Panc1 (cell line): ENCODE results near the gene CFL2. TPM values are rescaled to one million over a fixed set of nuclear protein-coding genes. Genes with fewer than 3 reads are reported as not detected.

ENCODE experiments used
- ATAC-seq: fragments of 200-7000 bp; cut with Tn5 transposase; 2 replicates; pipeline ENCODE4 v1.9.1; 2020; ENCODE audit warnings: mild to moderate bottlenecking, moderate library complexity
- BruUV-seq: library from RNA; stranded (reverse); fragments of 400-500 nt; replicated peaks from 2 replicates; lab custom pipeline; 2021; lab: Mats Ljungman, UMichigan
- CTCF ChIA-PET: fragments of 300-600 bp; sonication (Branson Sonifier 250); formaldehyde crosslinking; loops from one replicate; lab custom pipeline; 2022; ENCODE audit warnings: antibody characterized with exemption; lab: Charles Lee
- POLR2A ChIA-PET: fragments of 300-600 bp; sonication (Branson Sonifier 250); formaldehyde crosslinking; loops from one replicate; lab custom pipeline; 2022; ENCODE audit warnings: antibody characterized with exemption; lab: Charles Lee
- DNase-seq: peaks from one replicate; pipeline ENCODE4 v3.0.0-alpha.2; 2010; ENCODE audit warnings: low read depth, low spot score
- H3K27ac ChIP-seq: 2 replicates; pipeline ENCODE4 v1.5.1; 2011; ENCODE audit warnings: mild to moderate bottlenecking, low read length, inconsistent platforms
- H3K27me3 ChIP-seq: fragments of 200-500 bp; sonication (Bioruptor generic); 2 replicates; pipeline ENCODE4 v1.6.0; 2014; ENCODE audit warnings: low read length, inconsistent platforms; ENCODE audit not compliant: control insufficient read depth, insufficient read depth
- H3K36me3 ChIP-seq: fragments of 200-500 bp; sonication (Bioruptor generic); 2 replicates; pipeline ENCODE4 v1.5.1; 2014; ENCODE audit warnings: inconsistent platforms, mild to moderate bottlenecking, low read length, moderate library complexity; ENCODE audit not compliant: control insufficient read depth, insufficient read depth
- H3K4me1 ChIP-seq: 2 replicates; pipeline ENCODE4 v1.5.1; 2011; ENCODE audit warnings: inconsistent platforms, mild to moderate bottlenecking, low read length, moderate library complexity; ENCODE audit not compliant: control insufficient read depth, insufficient read depth
- H3K4me3 ChIP-seq, 2 experiments: 2 replicates each; pipeline ENCODE4 v1.5.1; 2011 to 2012; ENCODE audit warnings: low read depth in 2 of 2, low read length in 2 of 2, mild to moderate bottlenecking in 2 of 2, inconsistent platforms in 1 of 2, moderate library complexity in 1 of 2
- H3K9me3 ChIP-seq: fragments of 200-500 bp; sonication (Bioruptor generic); 2 replicates; pipeline ENCODE4 v1.5.1; 2014; ENCODE audit warnings: low read depth, mild to moderate bottlenecking, inconsistent platforms, low read length, moderate library complexity; ENCODE audit not compliant: control insufficient read depth, insufficient read depth
- CTCF ChIP-seq: fragments of 450-650 bp; IDR thresholded peaks from 2 replicates; pipeline ENCODE4 v1.5.1; 2017; ENCODE audit warnings: mild to moderate bottlenecking
- POLR2AphosphoS5 ChIP-seq: IDR thresholded peaks from 2 replicates; pipeline ENCODE4 v1.6.1; 2012; ENCODE audit warnings: mild to moderate bottlenecking, low read depth, low read length, moderate library complexity
- REST ChIP-seq, 2 experiments: IDR thresholded peaks; 2 replicates each; pipeline ENCODE4 v1.6.1; 2011 to 2012; ENCODE audit warnings: low read depth in 2 of 2, control low read depth in 1 of 2, low read length in 1 of 2, mild to moderate bottlenecking in 1 of 2, moderate library complexity in 1 of 2; ENCODE audit not compliant: insufficient read depth in 1 of 2
- SIN3A ChIP-seq: IDR thresholded peaks from 2 replicates; pipeline ENCODE4 v1.6.1; 2012; ENCODE audit warnings: low read depth, mild to moderate bottlenecking, low read length, moderate library complexity, borderline replicate concordance; ENCODE audit not compliant: insufficient read depth
- TCF7L2 ChIP-seq: IDR thresholded peaks from 2 replicates; pipeline ENCODE4 v1.6.1; 2011; ENCODE audit warnings: mild to moderate bottlenecking, low read depth, low read length, inconsistent platforms
- in situ Hi-C: cut with HindIII; loops from 2 replicates; pipeline ENCODE4 v1.10.0; 2016; ENCODE audit warnings: low sequenced_read_pairs, low pct_unique_long_range_greater_than_20kb
- intact Hi-C: fragments of 100-400 bp; cut with micrococcal nuclease; formaldehyde crosslinking; loops from one replicate; pipeline ENCODE4 v1.10.0; 2022; ENCODE audit not compliant: unreplicated experiment
- total RNA-seq: library from RNA; stranded (reverse); gene quantifications from one replicate; pipeline ENCODE4 v1.2.1, GENCODE V29; 2021; ENCODE audit not compliant: unreplicated experiment

Gene CFL2
- total RNA-seq, 1 experiment from 2014 or later: 79.7 TPM

GRCh38 chr14:34754687-34755086 is 40.3 kb upstream of the CFL2 start:
- in situ Hi-C loops (no loop called here), intact Hi-C loops (no loop called here)
- TF ChIP-seq CTCF (no peak), TCF7L2 (no peak), REST (IDR thresholded peaks at IDR 0.05; ENCODE audit: insufficient read depth in 1 of 2, low read depth in 2 of 2, low read length in 1 of 2) (no peak), POLR2AphosphoS5 (no peak), SIN3A (no peak)
- ATAC-seq (no peak), DNase-seq (no peak)
- Histone ChIP-seq H3K9me3 (no peaks in the 10 kb centered on the region), H3K4me3 (no peak overlapping the region), H3K36me3 (peaks cover 3% of the 10 kb centered on the region; the same call in 1 of the 2 replicates), H3K27ac (no peak overlapping the region), H3K4me1 (no peaks in the 10 kb centered on the region), H3K27me3 (no peaks in the 10 kb centered on the region)
- CTCF ChIA-PET: no interaction called here
- POLR2A ChIA-PET: no interaction called here
- BruUV-seq: no TSS peak

- TF ChIP-seq POLR2AphosphoS5 (no peak), CTCF (no peak)
- no TSS peak for BruUV-seq
- H3K4me1 ChIP-seq: no peaks in the 10 kb centered on the region
- H3K4me3 ChIP-seq: no peak overlapping the region
- no peaks in the 10 kb centered on the region for H3K27me3 ChIP-seq
- H3K36me3 ChIP-seq: peaks cover 3% of the 10 kb centered on the region; the same call in 1 of the 2 replicates
- ATAC-seq: no peak
- intact Hi-C loops (no loop called here), in situ Hi-C loops (no loop called here)
- no peak overlapping the region for H3K27ac ChIP-seq
- H3K9me3 ChIP-seq: no peaks in the 10 kb centered on the region
- ChIA-PET CTCF (no interaction called here), POLR2A (no interaction called here)
- no peak for DNase-seq
Observed at GRCh38 chr14:34750670-34751069, 36.3 kb upstream of the CFL2 start.
